Measurements from ENCODE around the gene ATAD3A.
"Not testable (repeated sequence)": the region's sequence is repeated elsewhere in the genome, so short reads cannot be mapped to it uniquely, and the experiment has no call there.

ATAD3A gene

GRCh38 chr1:1489231-1489630, 22.7 kb upstream of the ATAD3A start:
- no peak for DNase-seq (ENCODE audit: low read depth in 4 of 4, low spot score in 1 of 4)

- no peak for DNase-seq (ENCODE audit: low read depth in 4 of 4, low spot score in 1 of 4)
Observed at GRCh38 chr1:1489861-1490260, 22.1 kb upstream of the ATAD3A start.

GRCh38 chr1:1490633-1491230, 21.2 kb upstream of the ATAD3A start:
- DNase-seq (ENCODE audit: low read depth in 4 of 4, low spot score in 1 of 4), result no peak

GRCh38 chr1:1491601-1492000, 20.4 kb upstream of the ATAD3A start:
- DNase-seq (ENCODE audit: low read depth in 4 of 4, low spot score in 1 of 4), result no peak

- DNase-seq (ENCODE audit: low read depth in 4 of 4, low spot score in 1 of 4), result not testable (repeated sequence)
Observed at GRCh38 chr1:1494311-1494710, 17.7 kb upstream of the ATAD3A start.

- DNase-seq (ENCODE audit: low read depth in 4 of 4, low spot score in 1 of 4), result not testable (repeated sequence)
Observed at GRCh38 chr1:1495461-1495975, 16.4 kb upstream of the ATAD3A start.

GRCh38 chr1:1504777-1505365, 7.1 kb upstream of the ATAD3A start:
- peak; percentile 39 to 67 (median 52) for DNase-seq (ENCODE audit: low read depth in 4 of 4, low spot score in 1 of 4)

GRCh38 chr1:1505366-1505798, 6.6 kb upstream of the ATAD3A start:
- not testable (repeated sequence) for DNase-seq (ENCODE audit: low read depth in 4 of 4, low spot score in 1 of 4)

GRCh38 chr1:1505801-1506200, 6.2 kb upstream of the ATAD3A start:
- not testable (repeated sequence) for DNase-seq (ENCODE audit: low read depth in 4 of 4, low spot score in 1 of 4)

- DNase-seq (ENCODE audit: low read depth in 4 of 4, low spot score in 1 of 4), result no peak
Observed at GRCh38 chr1:1507305-1507704, 4.7 kb upstream of the ATAD3A start.

- DNase-seq (ENCODE audit: low read depth in 4 of 4, low spot score in 1 of 4), result not testable (repeated sequence)
Observed at GRCh38 chr1:1508775-1509464, 3.0 kb upstream of the ATAD3A start.

- not testable (repeated sequence) for DNase-seq (ENCODE audit: low read depth in 4 of 4, low spot score in 1 of 4)
Observed at GRCh38 chr1:1509465-1509850, 2.5 kb upstream of the ATAD3A start.

GRCh38 chr1:1510912-1511532, 940 bp upstream of the ATAD3A start:
- no peak for DNase-seq (ENCODE audit: low read depth in 4 of 4, low spot score in 1 of 4)

- DNase-seq (ENCODE audit: low read depth in 4 of 4, low spot score in 1 of 4), result not testable (repeated sequence)
Observed at GRCh38 chr1:1512425-1512824, 463 bp downstream of the ATAD3A start.

- DNase-seq (ENCODE audit: low read depth in 4 of 4, low spot score in 1 of 4), result not testable (repeated sequence)
Observed at GRCh38 chr1:1513675-1514074, 1.7 kb downstream of the ATAD3A start.

- not testable (repeated sequence) for DNase-seq (ENCODE audit: low read depth in 4 of 4, low spot score in 1 of 4)
Observed at GRCh38 chr1:1514376-1514775, 2.4 kb downstream of the ATAD3A start.

- DNase-seq (ENCODE audit: low read depth in 4 of 4, low spot score in 1 of 4), result not testable (repeated sequence)
Observed at GRCh38 chr1:1516923-1517322, 5.0 kb downstream of the ATAD3A start.

GRCh38 chr1:1517973-1518620, 6.1 kb downstream of the ATAD3A start:
- DNase-seq (ENCODE audit: low read depth in 4 of 4, low spot score in 1 of 4), result no peak

- DNase-seq (ENCODE audit: low read depth in 4 of 4, low spot score in 1 of 4), result not testable (repeated sequence)
Observed at GRCh38 chr1:1518621-1519007, 6.7 kb downstream of the ATAD3A start.

- DNase-seq (ENCODE audit: low read depth in 4 of 4, low spot score in 1 of 4), result not testable (repeated sequence)
Observed at GRCh38 chr1:1519805-1520505, 8.0 kb downstream of the ATAD3A start.

- DNase-seq (ENCODE audit: low read depth in 4 of 4, low spot score in 1 of 4), result no peak
Observed at GRCh38 chr1:1521331-1521730, 9.4 kb downstream of the ATAD3A start.
